GM10266 (cell line): Measurements from ENCODE around the gene SNX17.
A peak's percentile ranks its signal among the peaks of the same experiment; 100 is the strongest.

Experiments used
- DNase-seq: peaks from one replicate; pipeline ENCODE4 v3.0.0; 2012; ENCODE audit errors: extremely low spot score
- TF ChIP-seq, protein P1 (sequence below): IDR thresholded peaks from 2 replicates; pipeline ENCODE4 v1.5.1; 2012; ENCODE audit warnings: mild to moderate bottlenecking, low read depth; ENCODE audit not compliant: control insufficient read depth, insufficient read depth; ENCODE audit errors: missing control alignments

The SNX17 gene

GRCh38 chr2:27354597-27354927 is 15.9 kb upstream of the SNX17 start:
- TF ChIP-seq, protein P1, sequence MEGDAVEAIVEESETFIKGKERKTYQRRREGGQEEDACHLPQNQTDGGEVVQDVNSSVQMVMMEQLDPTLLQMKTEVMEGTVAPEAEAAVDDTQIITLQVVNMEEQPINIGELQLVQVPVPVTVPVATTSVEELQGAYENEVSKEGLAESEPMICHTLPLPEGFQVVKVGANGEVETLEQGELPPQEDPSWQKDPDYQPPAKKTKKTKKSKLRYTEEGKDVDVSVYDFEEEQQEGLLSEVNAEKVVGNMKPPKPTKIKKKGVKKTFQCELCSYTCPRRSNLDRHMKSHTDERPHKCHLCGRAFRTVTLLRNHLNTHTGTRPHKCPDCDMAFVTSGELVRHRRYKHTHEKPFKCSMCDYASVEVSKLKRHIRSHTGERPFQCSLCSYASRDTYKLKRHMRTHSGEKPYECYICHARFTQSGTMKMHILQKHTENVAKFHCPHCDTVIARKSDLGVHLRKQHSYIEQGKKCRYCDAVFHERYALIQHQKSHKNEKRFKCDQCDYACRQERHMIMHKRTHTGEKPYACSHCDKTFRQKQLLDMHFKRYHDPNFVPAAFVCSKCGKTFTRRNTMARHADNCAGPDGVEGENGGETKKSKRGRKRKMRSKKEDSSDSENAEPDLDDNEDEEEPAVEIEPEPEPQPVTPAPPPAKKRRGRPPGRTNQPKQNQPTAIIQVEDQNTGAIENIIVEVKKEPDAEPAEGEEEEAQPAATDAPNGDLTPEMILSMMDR = no peak
- DNase-seq = no peak

DNA sequence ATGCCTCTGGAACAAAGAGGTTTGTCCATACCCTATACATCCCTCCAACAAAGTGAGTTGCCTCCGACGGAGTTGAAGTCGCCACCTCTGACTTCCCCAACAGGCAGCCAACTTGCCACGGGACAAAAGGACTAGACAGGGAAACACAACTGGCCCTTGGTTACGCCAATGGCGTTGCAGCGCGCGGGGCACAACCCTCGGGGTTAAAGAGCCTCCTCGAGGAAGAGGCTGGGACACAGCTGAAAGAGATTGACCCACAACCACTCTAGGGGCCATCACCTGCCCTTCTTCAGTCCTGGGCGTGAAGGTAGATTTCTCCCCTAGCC is 14.4 kb upstream of the SNX17 start:
- DNase-seq = peak; percentile 65
- TF ChIP-seq, protein P1 = no peak

DNA sequence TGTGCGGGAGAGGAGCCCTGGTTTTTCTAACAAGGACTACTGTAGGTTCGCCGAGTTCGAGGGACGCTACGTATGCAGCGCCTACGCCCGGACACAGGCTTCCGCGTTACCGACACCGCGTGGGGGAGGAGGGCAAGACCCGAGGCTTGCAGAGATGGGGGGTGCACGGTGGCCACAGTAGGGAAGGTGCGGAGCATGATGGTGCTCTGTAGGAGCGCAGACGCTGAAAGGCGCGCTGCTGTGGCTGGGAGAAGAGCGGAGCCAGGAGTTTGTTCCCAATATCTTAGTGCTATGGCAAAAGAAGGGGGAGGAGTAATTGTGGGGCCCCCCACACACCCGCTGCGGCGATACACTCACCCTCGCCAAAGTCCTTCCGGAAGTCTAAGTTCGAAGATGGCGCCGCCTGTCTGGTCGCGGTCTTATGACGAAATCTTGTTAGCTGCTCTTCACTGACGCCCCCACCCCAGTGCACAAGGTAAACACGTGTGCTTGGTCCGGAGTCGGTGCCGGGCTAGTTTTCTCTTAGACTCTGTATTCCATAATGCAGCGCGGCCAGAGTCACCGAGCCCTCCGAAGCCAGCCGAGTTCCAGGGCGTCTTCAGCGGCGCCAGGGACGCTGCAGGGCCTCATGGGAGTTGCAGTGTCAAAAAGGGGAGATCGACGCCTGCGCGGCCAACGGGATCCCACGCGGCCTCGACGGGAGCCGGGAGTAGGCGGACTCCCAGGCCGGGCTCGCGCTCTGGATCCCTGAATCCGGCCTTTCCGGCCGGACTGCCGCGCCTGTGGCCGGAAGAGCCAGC is 13.8 kb upstream of the SNX17 start, which contains the start of gene GTF3C2:
Gene GTF3C2 (minus strand): TSS at position 383 of the 800 bp plus-strand sequence. CDS start 13,210 bp downstream, outside the sequence.
- DNase-seq = peak; percentile 90
- TF ChIP-seq, protein P1 = no peak

- DNase-seq = no peak
- TF ChIP-seq, protein P1 = no peak
Observed at GRCh38 chr2:27362678-27363420, 7.6 kb upstream of the SNX17 start.

- TF ChIP-seq, protein P1 = no peak
- no peak for DNase-seq
Observed at GRCh38 chr2:27363933-27364332, 6.5 kb upstream of the SNX17 start.

GRCh38 chr2:27369471-27370025 is 868 bp upstream of the SNX17 start:
- TF ChIP-seq, protein P1 = no peak
- DNase-seq = peak; percentile 57

DNA sequence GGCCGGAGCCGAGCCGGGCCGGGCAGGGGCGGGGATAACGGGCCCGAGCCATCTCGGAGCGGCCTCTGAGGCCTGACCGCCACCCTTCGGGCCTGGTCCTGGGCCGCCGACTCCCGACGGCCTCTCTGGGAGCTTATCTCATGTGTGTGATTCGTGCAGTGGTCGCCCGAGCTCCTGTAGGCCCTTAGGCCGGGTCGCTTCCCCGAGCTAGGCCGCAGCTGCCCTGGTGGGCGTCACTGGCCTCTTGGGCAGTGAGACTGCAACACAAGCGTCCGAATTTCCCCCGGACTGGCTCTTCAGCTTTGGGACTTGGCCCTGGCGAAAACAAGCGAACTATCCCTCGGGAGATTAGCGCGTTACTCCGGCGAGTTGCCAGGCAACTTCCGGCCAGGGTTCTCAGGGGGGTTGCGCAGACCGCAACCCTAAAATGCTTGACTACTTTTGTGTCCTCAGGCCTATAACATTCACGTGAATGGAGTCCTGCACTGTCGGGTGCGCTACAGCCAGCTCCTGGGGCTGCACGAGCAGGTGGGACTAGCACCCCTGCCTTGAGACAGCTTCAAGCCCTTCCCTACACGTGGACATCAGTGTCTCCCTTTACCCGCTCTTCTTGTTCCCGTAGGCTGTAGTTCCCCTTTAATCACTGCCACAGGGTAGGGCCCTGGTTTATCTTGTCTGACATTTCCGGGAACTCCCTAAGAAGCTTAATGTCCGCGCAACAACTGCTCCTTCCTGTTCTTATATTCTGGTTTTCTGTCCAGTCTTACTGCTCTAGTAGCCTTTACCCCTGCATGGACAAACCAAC is 602 bp downstream of the SNX17 start:
- TF ChIP-seq, protein P1 = no peak
- peak; percentile 52 for DNase-seq
